Measurements from ENCODE around the gene LIFR.
"Not testable (repeated sequence)": the region's sequence is repeated elsewhere in the genome, so short reads cannot be mapped to it uniquely, and the experiment has no call there.

Gene LIFR, protein sequence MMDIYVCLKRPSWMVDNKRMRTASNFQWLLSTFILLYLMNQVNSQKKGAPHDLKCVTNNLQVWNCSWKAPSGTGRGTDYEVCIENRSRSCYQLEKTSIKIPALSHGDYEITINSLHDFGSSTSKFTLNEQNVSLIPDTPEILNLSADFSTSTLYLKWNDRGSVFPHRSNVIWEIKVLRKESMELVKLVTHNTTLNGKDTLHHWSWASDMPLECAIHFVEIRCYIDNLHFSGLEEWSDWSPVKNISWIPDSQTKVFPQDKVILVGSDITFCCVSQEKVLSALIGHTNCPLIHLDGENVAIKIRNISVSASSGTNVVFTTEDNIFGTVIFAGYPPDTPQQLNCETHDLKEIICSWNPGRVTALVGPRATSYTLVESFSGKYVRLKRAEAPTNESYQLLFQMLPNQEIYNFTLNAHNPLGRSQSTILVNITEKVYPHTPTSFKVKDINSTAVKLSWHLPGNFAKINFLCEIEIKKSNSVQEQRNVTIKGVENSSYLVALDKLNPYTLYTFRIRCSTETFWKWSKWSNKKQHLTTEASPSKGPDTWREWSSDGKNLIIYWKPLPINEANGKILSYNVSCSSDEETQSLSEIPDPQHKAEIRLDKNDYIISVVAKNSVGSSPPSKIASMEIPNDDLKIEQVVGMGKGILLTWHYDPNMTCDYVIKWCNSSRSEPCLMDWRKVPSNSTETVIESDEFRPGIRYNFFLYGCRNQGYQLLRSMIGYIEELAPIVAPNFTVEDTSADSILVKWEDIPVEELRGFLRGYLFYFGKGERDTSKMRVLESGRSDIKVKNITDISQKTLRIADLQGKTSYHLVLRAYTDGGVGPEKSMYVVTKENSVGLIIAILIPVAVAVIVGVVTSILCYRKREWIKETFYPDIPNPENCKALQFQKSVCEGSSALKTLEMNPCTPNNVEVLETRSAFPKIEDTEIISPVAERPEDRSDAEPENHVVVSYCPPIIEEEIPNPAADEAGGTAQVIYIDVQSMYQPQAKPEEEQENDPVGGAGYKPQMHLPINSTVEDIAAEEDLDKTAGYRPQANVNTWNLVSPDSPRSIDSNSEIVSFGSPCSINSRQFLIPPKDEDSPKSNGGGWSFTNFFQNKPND

DNA sequence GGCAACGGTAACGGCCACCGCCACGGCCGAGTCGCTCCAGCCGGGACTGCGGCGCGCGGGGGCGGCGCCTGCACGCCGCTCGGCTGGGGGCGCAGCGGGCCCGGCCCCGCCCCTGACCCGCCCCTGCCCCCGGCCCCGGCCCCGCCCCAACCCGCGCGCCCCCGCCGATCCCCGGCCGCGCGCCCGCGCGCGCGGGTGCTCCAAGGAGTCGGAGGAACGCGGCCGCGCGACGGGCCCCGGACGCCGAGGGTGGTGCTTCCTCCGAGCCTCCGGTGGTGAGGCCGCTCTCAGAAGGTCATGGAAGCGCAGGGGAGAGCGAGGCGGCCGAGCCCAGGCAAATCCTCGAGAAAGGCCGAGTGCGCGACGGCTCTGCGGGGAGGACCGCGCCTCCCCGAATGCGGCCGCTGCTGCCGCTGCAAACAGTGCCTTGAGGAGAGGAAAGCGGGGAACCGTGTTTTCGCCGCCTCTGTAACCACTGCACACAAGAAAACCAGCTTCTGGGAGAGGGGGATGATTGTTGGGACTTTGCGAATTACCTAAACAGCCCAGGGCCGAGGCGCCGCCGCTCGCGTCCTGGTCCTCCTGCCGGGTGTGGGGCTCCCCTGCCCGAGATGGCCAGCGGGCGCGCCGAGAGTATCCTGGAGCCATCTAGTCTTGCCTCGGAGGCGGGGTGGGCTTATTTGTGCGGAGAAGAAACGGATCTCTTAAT, at the start of gene LIFR:
Gene LIFR, minus strand, starts transcription at position 48 of the 709 bp plus-strand sequence. CDS start 25,999 bp downstream, outside the sequence.
- DNase-seq = no peak

DNA sequence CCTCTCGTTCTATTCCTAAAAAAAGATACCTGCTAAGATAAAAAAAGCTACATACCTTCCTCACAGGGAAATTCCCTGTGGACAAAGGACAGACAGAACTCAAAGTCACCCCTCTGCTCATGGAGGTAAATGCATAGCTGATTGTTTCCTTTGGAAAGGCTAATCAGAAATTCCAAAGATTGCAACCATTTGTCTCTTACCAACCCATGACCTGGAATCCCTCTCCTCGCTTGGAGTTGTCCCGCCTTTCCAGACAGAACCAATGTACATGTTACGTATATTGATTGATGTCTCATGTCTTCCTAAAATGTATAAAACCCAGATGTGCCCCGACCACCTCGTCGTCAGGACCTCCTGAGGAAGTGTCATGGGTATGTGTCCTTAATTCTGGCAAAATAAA, 49.2 kb upstream of the LIFR start:
- DNase-seq = no peak

DNA sequence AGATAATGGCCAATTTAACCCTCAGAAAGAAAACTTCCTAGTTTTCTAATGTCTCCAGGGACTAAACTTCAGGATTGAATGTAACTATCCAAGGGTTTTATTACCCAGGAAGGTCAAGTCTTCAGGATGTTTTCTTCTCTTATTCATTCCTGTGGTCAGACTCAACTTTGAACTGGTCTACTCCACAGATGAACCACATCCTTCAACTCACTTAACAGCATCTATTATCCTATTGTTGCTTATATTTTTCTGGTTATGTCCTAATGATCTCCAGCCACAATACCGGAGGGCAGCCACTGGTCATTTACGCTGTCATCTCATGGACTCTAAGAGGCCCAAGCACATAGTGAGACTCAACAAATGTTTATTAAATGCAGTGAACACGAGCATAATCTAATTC, 47.2 kb upstream of the LIFR start:
- DNase-seq = no peak

GRCh38 chr5:38602641-38603040, 46.2 kb upstream of the LIFR start:
- DNase-seq = no peak

- no peak for DNase-seq
These were observed 45.4 kb upstream of the LIFR start for GRCh38 chr5:38601863-38602298.

DNA sequence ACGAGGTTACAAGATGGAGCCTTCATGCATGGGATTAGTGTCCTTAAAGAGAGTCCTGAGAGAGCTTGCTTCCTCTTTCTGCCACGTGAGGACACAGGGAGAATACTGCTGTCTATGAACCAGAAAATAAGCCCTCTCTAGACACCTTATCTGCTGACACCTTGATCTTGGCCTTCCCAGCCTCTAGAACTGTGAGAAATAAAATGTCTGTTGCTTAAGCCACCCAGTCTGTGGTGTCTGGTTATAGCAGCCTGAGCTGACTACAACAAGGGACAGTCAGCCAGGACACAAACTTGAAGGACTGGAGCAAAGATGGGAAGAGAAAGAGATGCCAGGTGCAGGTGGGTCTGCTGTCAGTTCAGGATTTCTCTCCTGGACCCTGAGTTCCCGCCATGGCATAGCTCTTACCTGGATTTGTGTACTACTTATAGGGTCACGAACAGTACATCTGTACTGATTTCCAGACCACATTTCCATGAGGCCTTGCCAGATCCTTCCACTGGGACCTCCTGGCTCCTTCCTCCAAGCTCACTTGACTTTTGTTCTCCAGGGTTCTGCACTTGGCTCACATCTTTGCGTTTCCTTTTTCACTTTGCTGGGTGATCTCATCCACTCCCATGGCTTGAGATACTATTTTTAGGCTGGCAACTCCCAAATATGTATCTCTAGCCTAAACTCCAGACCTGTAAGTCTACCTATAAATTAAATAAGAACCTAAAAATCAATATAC, 44.9 kb upstream of the LIFR start:
- no peak for DNase-seq

DNA sequence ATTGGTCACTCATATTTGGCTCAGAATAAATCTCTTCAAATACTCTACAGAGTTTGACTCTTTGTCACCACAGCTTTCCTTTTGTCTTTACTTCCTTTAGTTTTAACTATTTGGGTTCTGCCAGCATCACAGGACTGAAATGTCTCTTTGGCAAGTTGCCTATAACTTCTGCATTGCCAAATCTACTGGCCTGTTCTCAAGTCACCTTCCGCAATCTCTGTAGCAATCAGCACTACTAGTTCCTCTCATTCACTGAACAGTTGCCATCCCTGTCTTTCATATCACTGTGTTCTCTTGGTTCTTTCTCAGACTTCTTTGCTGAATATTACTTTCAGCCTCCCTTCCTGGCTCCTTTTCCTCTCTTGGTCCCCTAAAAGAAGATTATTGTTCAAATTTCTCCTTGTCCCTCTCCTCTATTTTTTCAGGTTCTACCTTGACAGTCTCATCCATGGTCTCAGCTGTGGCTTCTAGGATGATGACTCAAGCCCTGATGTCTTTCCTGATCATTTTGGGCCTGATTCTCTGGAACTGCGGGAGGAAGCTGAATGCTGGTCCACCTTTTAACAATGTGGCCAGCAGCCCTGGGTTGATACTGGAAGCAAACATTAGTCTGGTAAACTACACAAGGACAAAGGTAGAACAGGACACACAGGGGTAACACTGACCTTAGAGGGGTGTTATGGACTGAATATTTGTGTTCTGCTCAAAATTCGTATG, 44.0 kb upstream of the LIFR start:
- no peak for DNase-seq

DNA sequence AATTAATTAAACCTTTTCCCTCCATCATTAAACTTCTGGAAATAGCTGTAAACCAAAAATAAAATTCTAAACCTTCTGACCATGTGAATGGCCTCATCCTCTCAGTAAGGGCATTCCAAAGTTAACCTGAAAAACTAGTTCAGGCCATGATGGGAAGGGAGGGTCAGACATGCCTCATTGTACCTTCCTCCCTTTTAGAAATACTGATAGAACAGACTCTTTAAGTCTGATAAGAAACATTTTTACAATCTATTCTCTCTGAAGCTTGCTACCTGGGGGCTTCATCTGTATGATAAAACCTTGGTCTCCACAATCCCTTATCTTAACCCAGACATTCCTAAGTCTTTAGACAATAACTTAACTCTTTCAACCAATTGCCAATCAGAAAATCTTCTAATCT, 43.3 kb upstream of the LIFR start:
- not testable (repeated sequence) for DNase-seq

GRCh38 chr5:38598994-38599617, 42.7 kb upstream of the LIFR start:
- DNase-seq = no peak

GRCh38 chr5:38598296-38598993, 42.0 kb upstream of the LIFR start:
- no peak for DNase-seq

GRCh38 chr5:38596981-38597380, 40.5 kb upstream of the LIFR start:
- DNase-seq = no peak

DNA sequence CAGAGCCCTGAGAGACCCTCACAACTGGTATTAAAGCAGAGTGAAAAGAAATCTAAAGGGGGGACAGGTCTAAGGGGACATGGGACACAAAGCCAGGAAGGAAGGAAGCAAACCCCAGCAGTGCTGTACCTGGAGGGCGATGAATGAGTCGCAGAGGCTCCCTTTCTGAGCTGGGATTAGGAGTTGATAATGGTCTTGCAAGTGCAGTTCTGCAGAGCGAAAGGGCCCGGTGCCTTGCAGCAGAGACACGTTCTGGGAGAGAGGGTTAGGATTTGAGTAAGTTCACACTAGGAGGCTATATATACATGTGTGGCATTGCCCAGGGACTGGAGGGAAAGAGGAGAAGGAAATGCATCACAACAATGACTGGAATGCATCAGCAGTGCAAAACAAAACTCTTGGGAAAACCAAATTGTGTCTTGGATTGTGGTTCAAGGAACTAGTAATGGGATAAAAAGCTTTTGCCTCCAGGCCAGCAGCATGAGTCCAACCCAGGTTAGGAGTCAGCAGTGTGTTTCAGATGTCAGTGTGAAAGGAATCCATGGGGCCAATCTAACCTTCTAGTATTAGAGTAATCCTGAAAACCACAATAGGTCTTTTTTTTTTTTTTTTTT, 38.8 kb upstream of the LIFR start:
- DNase-seq = no peak

DNA sequence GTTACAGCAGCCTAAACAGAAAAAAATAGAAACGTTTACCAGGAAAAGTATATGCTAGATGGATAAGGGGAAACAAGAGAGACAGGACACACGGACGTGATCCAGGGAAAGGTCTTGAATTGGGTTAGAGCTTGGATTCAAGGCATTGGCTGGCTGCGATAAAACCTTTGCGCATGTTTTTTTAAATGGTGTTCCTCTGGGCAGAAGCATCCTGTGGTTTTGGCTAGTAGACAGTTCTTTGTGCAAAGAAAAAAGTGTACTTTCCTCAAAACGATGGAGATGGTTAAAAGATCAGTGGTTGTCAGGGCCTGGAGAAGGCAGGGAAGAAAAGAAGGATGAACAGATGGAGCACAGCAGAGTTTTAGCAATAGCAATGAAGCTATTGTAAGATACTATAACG, 37.5 kb upstream of the LIFR start:
- DNase-seq = no peak

GRCh38 chr5:38591523-38591849, 35.0 kb upstream of the LIFR start:
- no peak for DNase-seq

GRCh38 chr5:38590838-38591522, 34.5 kb upstream of the LIFR start:
- no peak for DNase-seq

DNA sequence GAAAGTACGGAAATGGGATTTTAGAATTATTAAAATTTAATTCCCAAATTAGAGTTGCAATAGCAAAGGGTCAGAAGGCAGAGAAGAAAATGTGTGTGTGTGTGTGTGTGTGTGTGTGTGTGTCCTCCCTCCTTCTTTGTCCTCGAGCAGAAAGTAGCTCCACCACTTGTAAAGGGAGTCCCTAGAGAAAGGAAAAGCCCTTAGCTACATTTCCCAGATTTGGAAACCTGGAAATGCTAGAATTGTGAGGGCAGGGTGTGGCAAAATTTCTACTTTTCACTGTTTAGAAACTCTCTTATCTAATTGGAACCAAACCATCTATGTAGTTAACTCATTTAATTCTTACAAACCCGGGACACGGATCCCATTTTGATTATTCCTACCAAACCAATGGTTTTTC, 33.2 kb upstream of the LIFR start:
- DNase-seq = no peak

- no peak for DNase-seq
These were observed 29.4 kb upstream of the LIFR start for GRCh38 chr5:38585816-38586215.

DNA sequence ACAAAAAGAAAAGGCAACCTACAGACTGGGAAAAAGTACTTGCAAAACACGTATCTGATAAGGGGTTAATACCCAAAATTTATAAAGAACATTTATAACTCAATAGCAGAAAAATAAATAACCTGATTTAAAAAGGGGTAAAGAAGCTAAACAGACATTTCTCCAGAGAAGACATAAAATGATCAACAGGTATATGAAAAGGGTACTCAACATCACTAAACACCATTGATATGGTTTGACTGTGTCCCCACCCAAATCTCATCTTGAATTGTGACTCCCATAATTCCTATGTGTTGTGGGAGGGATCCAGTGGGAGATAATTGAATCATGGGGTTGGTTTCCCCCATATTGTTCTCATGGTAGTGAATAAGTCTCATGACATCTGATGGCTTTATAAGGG, 27.1 kb upstream of the LIFR start:
- DNase-seq = no peak

GRCh38 chr5:38582975-38583319, 26.5 kb upstream of the LIFR start:
- DNase-seq = no peak
